Vagina (tissue), 2 donors: ENCODE data around the gene S100A9.

Source experiments
- CTCF ChIP-seq, 3 experiments: fragments of 450-650 bp in 2 of 3; fragments of 200-600 bp in 1 of 3; sonication (generic) in 1 of 3; IDR thresholded peaks; one replicate each; pipeline ENCODE4 v1.5.1; 2017 to 2019; ENCODE audit warnings: antibody characterized with exemption in 3 of 3, mild to moderate bottlenecking in 2 of 3, moderate library complexity in 2 of 3
- POLR2A ChIP-seq, 2 donors: fragments of 450-650 bp; IDR thresholded peaks; one replicate each; pipeline ENCODE4 v1.6.1; 2017; ENCODE audit warnings: antibody characterized with exemption in 2 of 2, mild to moderate bottlenecking in 2 of 2, moderate library complexity in 2 of 2

- TF ChIP-seq CTCF (IDR thresholded peaks at IDR 0.05), result no peak
- no peak for TF ChIP-seq POLR2A (IDR thresholded peaks at IDR 0.05)
Observed at GRCh38 chr1:153363641-153364040, 6.0 kb downstream of the S100A9 start.
